Glomerular visceral epithelial cell (primary cell): ENCODE data around the gene MXD1.
"Not testable (repeated sequence)": the region's sequence is repeated elsewhere in the genome, so short reads cannot be mapped to it uniquely, and the experiment has no call there.

Experiments
- DNase-seq: peaks from one replicate; pipeline ENCODE4 v3.0.0-alpha.2; 2016; ENCODE audit errors: extremely low spot score

MXD1 gene

DNA sequence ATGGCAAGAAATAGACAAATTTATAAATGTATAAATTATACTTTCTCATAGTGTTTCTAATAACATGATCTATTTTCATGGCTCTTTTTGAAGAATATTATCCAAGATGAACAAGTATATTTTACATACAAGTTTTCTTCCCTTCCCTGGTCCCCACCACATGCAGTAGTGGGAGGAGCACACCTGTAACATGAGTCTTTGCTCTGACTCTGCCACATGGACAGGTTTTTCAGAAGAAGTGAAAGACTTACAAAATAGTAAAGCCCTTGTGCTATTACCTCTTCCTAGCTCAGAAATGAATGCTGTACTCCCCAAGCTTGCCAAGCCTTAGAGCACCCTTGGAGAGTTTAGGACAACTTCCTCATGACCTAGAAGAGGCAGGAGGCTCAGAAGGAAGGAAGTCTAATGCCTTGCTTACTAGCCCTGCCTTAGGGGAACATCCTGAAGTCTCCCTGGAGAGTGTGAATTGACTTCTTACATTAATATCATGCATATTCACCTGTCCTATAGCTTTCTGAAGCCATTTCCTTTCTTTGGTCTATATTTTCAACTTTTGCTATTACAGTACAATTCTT, 18.4 kb downstream of the MXD1 start:
- no peak for DNase-seq

DNA sequence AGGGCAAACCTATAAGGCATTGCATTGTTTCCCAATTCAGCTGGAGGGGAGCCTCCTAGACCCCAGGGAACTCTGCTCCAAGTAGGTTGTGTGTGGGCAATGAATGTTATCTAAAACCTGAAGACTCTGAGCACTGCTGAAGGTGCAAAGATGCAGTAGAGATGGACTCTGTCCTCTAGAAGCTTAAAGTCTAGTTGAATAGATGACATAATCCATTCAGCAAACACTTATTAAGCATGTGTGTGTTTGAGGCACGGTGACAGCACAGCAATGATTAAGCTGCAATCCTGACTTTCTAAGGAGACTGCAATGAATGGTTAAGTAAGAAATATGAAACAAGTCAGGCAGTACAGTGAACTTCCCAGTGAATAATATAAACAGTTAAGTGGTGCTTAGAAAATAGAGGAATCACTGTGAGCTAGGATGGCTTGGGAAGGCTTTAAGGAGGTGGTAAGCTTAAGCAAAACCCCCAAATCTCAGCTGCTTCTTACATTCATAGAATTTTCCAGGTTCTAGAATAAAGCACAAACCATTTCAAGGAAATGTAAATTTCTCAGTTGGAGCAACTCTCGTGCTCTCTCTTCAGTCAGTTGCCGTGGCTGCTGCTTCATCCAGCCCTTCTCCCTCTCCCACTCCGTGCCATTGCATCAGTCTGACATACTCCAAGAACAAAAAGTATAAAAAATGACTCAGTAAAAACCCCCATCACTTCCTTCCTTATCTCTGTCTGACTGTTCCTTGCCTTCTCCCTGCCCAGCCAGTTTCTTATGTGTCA, 19.1 kb downstream of the MXD1 start:
- peak; percentile 52 for DNase-seq

DNA sequence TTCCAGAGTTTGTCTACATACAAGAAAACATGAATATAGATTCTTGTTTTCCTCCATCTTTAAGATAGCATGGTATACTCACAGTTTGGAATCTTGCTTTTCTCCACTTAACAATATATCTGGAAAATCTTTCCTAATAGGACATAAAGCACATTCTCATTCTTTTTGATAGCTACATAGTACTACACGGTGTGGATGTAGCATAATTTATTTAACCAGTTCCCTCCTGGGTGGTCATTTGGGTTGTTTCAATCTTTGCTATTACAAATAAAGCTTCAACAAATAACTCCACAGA, 19.7 kb downstream of the MXD1 start:
- DNase-seq, result no peak

DNA sequence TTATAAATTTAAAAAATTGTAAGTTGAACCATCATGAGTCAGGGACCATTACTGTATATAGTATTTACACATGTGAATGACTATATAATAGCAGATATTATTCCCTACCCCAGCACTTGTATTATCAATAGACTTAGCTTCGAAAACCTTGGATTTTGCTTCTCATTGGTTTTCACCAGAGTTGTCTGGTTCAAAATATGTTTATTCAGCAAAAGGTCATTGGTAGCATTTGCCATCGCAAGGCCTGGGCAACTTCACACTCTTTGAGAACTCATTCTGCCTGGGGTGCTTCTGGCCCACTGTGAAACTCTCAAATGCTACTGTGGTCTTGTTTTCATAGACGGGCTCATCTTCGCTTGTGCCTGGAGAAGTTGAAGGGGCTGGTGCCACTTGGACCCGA, 20.1 kb downstream of the MXD1 start:
- DNase-seq, result no peak

DNA sequence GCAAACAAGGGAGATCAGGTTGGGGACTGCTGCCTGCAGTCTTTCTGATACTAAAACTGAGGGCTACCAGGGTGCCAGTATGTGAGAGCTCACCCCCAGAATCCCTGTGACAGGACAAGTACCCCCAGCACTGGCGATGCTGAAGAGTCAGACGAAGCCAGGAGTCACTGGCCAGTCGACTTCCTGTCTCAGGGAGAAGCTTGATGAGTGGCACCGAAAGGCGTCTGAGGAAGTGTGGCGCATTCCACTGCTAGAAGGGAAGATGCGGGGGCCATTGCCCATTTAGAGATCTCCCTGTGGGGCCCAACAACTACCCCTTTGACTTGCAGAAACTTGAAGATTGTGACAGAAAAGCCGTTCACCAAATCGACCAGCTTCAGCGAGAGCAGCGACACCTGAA, 22.0 kb downstream of the MXD1 start:
- DNase-seq, result no peak

DNA sequence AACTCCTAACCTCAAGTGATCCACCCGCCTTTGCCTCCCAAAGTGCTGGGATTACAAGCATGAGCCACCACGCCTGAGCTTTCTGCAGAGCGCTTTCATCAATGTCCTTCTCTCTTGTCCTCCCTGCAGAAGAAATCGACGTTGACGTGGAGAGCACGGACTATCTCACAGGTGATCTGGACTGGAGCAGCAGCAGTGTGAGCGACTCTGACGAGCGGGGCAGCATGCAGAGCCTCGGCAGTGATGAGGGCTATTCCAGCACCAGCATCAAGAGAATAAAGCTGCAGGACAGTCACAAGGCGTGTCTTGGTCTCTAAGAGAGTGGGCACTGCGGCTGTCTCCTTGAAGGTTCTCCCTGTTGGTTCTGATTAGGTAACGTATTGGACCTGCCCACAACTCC, 23.1 kb downstream of the MXD1 start:
- no peak for DNase-seq

DNA sequence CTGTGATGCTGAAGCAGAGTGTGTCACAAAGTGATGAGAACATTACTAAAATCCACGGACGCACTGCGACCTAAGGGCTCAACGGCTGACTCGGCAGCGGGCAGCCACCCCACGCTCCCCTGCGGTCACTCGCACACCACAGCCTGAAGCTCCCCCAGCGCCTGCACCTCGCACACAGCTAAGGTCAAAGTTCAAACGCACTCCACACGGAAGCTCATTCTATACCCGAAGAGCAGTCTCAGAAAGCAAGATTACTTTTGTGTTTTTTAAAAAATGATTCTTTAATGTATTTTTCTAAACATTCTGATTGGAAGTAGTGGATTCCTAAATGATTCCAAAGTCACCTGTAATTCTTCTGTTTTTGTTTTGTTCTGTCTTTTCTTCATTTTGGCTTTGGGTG, 24.8 kb downstream of the MXD1 start:
- DNase-seq, result no peak

DNA sequence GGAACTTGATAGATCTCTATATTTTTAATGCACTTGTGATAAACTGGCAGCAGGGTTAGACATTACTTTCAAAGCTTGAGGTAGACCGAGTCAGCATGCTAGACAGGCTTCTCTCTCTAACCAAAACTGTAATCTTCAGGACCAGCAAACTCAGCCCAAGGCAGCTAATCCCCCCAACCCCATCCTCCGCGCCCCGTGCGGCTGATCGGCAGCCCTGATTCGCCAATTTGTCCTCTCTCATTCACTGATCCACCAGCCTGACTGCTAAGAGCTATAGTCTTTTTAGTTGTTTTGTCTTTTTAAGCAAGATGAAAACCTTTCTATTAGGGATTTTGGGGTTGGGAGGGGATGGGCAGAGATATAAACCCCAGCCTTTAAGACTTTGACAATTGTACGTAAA, 25.8 kb downstream of the MXD1 start:
- DNase-seq, result no peak

DNA sequence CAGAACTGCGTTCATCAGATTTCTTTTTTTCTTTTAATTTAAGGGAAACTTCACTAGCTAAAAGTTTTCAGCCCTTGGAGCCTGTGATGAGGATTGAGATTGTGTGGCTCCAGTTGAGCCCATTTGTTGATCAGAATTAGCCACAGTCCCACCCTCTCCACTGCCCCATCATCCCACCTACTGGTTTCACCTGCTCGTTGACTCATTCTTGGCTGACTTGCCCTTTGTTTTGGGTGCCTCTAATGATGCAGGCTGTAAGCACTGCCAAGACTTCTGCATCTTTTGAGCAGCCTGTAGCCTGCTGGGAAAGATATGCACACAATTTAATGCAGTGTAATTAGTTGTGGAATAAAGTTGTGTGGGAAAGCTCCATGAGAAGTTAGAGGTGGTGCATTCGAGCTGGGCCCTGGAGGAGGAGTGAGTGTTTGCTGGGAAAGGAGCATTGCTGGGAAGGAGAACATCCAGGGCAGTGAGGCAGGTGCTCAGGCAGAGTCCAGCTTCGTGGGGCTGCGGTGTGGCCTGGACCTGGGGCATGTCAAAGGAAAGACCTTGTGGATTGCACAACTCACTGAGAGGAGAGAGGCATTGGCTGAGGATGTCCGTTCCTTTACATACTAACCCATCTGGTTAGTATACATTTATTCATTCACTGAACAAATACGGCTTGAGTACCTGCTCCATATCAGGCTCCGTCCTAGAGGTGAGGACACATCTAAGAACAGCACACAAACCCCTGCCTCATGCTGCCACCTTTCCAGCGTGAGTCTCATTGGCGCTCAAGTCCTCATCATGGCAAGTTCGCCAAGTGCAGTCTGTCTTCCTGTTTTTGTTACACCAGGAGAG, 28.3 kb downstream of the MXD1 start:
- no peak for DNase-seq

DNA sequence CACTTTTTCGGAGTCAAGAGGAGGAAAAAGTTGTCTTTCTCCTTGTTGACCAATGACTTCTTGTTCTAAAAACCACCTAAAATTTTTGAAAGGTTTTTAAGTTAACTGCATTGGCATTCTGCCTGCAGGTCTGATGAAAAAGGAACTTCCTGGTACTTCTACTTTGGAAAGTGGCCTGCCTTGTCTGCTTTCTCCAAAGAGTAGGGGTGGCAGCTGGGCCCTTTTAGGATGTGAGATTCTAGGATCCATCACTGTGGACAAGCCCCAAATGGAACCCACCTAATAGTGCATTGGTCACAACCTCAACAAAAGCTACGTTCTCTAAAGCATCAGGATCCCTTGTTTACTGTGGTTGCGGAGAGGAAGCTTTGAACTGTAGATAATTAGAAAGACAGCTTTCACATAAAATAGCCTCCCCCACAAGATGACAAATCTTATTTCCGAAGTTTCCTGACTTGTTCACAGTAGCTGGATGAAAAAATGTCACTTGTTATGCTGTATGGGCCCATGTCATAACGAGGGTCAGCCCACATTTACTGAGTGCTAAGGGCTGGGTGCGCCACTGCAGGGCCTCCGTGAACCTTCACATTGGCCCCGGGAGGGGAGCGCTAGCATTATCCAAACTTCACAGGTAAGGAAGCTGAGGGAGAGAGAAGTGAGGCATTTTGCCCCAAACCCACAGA, 29.1 kb downstream of the MXD1 start:
- no peak for DNase-seq

DNA sequence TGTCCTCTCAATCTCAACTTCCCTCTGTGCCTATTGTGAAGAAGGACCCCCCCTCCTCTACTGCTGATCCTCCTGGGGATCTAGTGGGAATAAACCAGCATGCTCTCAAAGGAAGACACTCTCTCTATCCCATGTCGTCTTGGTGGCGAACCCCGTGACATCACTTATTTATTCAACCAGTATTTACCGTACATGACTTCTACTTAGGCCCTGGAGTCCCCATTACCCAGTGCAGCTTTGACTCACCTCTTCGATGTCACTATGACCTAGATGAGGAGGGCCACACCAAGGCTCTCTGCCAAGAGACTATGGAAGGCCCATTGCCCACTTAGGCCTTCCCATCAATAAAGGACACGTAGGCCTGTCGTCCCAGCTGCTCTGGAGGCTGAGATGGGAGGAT, 29.8 kb downstream of the MXD1 start:
- no peak for DNase-seq

DNA sequence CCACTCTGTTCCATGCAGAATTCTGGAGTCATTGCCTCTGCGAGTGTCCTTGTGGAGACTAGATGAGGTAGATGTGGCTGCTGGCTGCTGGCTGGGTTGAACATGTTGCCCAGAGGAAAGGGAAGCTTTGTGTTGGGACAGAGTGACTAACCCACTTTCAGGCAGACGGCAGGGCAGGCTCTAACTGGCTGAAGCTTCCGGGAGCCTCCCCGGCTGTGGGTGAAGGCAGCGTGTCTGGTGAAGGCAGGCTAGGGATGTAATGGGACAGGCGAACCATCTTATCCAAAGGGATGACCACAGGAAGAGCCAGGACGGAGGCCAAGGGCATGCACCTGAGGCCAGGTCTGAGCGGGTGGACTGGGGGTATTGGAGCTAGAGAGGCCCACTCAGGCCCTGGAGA, 30.5 kb downstream of the MXD1 start:
- no peak for DNase-seq

DNA sequence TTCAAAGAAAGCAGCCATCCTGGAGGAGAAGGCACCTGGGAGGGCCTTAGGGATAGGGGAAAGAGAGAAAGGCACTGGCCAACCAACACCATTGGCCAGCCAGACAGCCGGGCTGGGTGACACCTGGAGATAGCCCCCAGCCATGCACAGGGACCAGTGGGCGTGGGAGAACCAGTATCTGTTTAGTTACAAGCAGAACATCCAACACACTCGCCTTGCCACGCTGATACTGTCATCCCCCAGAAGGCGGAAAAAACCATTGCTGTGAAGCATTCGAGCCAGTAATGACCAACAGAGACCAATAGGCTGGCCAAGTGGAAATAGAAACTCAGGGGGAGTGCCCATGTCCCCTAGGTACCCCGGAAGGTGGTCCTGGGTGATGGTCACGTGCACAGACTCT, 31.0 kb downstream of the MXD1 start:
- DNase-seq, result no peak

DNA sequence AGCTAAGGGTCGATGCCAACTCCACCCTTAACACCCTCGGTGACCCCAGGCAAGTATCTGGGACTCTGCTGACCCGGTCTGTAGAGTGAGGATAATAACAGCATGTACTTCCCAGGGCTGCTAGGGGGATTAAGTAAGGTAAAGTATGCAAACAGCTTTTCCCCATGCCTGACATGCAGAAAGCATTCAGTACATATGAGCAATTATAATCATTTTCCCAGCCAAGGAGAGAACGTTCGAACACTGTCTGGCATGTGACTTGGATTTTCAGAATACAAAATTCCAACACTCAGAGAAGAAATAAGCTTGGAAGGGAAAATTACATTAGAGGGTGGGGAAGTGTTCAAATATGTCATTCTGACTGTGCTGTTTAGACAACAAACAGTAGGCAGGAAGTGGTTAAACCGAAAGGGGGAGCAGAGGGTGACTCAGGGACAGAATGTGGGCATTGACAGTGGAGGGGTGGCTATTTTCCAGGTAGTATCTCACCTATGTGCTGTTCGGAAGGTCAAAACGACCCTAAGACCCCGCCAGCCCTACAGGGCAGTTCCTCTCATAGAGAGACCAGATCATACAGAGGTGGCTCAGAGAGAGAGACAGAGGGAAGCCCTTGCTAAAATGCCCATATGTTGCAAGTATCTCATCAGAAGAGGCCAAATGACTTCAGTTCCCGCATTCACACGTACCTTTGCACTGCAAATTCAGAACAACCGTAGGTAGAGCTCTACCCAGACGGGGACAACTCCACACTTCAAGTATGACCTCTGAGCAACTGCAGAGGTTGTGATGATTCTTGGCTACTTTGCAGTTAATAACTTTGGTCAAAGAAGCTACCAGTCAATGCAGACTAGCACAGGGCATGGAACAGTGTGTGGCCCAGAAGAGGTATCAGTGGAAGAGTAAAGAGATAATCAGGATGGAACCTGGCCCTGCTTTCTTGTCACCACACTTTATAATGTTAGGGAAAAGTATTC, 31.7 kb downstream of the MXD1 start:
- DNase-seq, result peak; percentile 25

DNA sequence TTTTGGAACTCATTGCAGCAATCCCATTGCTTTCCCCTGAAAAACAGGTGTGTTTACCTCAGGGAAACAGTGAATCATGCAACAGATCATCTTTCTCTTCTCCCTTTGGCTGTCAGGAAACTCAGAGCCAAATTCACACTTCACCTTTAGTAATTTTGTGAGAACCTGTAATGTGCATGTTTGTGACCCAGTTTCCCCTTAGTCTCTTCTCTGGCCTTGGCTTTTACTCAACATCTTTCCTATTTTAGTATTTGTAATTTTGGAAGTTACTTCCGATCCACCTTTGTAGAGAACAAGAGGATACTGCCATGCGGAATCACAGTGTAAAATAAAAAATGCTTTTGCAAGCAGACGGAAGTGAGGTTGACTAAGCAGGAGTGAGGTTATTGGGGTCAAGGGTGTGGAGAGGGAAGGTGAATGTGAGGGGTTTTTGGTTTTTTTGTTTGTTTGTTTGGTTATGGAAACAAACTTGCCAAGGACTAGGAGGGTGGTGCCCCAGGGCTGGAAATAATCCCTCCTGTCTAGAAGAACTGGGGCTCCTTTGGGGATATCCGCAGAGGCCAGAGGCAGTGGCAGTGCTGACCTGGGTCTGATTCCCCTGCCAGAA, 32.5 kb downstream of the MXD1 start:
- no peak for DNase-seq

DNA sequence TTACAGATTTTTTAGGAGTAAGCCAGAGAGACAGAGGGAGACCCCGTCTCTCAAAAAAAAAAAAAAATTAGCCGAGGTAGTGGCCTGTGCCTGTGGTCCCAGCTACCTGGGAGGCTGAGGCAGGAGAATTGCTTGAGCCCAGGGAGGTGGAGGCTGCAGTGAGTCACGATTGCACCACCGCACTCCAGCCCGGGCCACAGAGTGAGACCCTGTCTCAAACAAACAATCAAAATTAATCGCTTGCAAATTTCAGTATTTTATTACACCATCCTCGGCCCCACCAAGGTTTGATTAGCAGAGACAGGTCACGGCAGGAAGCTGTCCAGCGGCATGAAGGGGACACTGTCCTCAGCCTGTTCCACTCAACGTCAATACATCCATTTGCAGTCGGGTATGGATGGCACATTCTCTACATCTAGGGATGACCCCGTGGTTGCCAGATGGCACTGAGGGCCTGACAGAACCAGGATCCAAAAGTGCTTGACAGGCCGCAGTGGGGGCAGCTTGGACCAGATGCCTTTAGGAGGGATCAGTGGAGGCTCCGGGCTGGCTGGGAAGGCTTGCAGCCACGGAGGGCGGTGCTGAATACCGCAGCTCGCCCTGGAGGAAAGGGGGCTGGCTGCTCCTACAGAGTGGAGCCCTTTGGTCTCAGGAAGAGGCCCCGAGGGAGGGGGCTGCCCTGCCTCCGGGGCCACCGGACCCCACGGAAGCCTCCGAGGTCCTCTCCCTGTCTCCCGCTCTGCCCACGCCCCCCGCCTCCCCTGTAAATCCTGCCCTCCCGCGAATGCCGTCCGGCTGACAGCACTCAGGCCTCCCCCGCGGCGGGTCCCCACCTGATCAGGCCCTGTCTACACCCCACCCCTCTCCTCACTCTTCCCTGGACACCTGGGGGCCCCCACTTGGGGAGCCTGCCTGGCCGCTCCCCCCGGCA, 33.4 kb downstream of the MXD1 start:
- DNase-seq, result no peak

DNA sequence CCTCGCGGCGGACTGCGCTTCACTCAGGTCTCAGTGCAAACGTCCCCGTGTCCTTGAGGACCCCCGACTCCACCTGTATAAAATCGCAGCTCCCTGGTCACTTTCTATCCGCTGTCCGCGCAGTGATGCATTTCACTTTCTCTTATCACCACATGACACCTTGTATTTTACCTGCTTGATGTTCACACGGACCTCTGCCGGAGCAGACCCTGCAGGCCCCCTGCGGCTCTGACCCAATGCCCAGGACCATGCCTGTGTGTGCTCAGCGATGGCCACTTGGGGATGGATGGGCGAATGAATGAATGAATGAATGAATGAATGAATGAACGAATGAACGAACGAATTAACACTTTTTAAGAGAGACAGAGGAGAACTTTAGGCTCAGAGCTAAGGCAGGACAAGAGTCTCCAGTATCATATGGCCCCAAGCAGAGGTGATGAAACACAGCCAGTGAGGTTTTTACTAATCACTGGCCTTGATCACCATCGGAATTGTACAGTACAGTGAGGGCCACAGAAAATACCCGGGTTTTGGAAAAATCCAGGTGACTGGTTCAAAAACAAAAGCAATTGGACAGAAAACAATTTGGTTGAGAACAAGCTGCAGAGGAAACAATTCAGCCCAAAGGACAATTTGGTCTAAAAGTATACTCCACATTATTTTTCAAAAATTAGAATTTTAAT, 34.2 kb downstream of the MXD1 start:
- no peak for DNase-seq

DNA sequence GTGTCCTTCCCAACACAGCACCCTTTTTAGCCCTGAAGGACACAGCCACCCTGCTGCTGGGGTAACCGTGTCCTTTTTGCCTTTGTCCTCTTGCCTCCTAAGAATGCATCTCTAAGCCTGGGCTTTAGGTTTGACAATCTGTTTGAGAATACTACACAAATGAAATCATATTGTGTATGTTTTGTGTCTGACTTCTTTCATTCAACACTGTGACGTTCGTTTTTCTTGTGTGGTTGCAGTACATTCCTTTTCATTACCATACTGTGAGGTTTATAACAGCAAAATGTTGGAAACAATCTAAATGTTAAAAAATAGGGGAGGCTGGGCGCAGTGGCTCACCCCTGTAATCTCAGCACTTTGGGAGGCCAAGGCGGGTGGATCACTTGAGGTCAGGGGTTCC, 35.3 kb downstream of the MXD1 start:
- no peak for DNase-seq

DNA sequence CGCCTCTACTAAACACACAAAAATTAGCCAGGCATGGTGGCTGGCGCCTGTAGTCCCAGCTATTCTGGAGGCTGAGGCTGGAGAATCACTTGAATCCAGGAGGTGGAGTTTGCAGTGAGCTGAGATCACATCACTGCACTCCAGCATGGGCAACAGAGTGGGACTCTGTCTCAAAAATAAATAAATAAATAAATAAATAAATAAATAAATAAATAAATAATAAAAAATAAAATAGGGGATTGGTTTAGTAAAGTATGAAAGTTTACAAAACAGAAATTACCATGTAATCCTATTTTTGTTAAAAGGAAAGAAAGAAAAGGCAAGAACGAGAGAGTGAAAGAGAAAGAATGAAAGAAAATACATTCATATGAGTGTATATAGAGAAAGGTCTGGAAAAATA, 35.8 kb downstream of the MXD1 start:
- not testable (repeated sequence) for DNase-seq
